Astrocyte (in vitro differentiated cells and primary cell): ENCODE measurements around the gene AMACR. TPM values are rescaled to one million over a fixed set of nuclear protein-coding genes. Genes with fewer than 3 reads are reported as not detected.
A peak's percentile ranks its signal among the peaks of the same experiment; 100 is the strongest.

Experiments
- DNase-seq: peaks from one replicate; pipeline ENCODE4 v3.0.0-alpha.2; 2010; ENCODE audit warnings: low read depth
- FAIRE-seq: peaks from 2 replicates; lab custom pipeline; 2011; peaks lifted over from hg19 to GRCh38; lab: Jason Lieb, UNC
- H2AFZ ChIP-seq: 2 replicates; pipeline ENCODE4 v1.6.0; 2012; ENCODE audit warnings: low read depth, low read length, inconsistent platforms
- H3K27ac ChIP-seq: 2 replicates; pipeline ENCODE4 v1.5.1; 2011; ENCODE audit warnings: low read depth, low read length, inconsistent platforms
- H3K27me3 ChIP-seq: 2 replicates; pipeline ENCODE4 v1.6.0; 2011; ENCODE audit warnings: low read length, inconsistent platforms; ENCODE audit not compliant: insufficient read depth
- H3K36me3 ChIP-seq: 2 replicates; pipeline ENCODE4 v1.5.1; 2011; ENCODE audit warnings: low read length, inconsistent platforms; ENCODE audit not compliant: insufficient read depth
- H3K4me1 ChIP-seq: 2 replicates; pipeline ENCODE4 v1.5.1; 2011; ENCODE audit warnings: low read length, inconsistent platforms; ENCODE audit not compliant: insufficient read depth
- H3K4me2 ChIP-seq: 2 replicates; pipeline ENCODE4 v1.6.0; 2012; ENCODE audit warnings: low read length, inconsistent platforms
- H3K4me3 ChIP-seq: 2 replicates; pipeline ENCODE4 v1.5.1; 2011; ENCODE audit warnings: low read depth, mild to moderate bottlenecking, low read length, inconsistent platforms; ENCODE audit not compliant: insufficient read depth
- H3K79me2 ChIP-seq: 2 replicates; pipeline ENCODE4 v1.6.0; 2012; ENCODE audit warnings: mild to moderate bottlenecking, low read length, inconsistent platforms; ENCODE audit not compliant: insufficient read depth
- H3K9ac ChIP-seq: 2 replicates; pipeline ENCODE4 v1.6.0; 2012; ENCODE audit warnings: mild to moderate bottlenecking, low read length, inconsistent platforms
- H3K9me3 ChIP-seq: 2 replicates; pipeline ENCODE4 v1.5.1; 2012; ENCODE audit warnings: low read depth, mild to moderate bottlenecking, low read length, inconsistent platforms; ENCODE audit not compliant: insufficient read depth
- H4K20me1 ChIP-seq: 2 replicates; pipeline ENCODE4 v1.6.0; 2012; ENCODE audit warnings: low read length, inconsistent platforms; ENCODE audit not compliant: insufficient read depth
- H3K27ac Mint-ChIP-seq: one replicate; pipeline ENCODE4 v1.8.0; 2021; ENCODE audit warnings: mild to moderate bottlenecking, mixed read lengths; ENCODE audit not compliant: unreplicated experiment
- H3K27me3 Mint-ChIP-seq: one replicate; pipeline ENCODE4 v1.8.0; 2021; ENCODE audit warnings: low read depth, mixed read lengths; ENCODE audit not compliant: unreplicated experiment
- H3K36me3 Mint-ChIP-seq: one replicate; pipeline ENCODE4 v1.8.0; 2021; ENCODE audit warnings: low read depth, mixed read lengths; ENCODE audit not compliant: unreplicated experiment
- H3K4me1 Mint-ChIP-seq: one replicate; pipeline ENCODE4 v1.8.0; 2021; ENCODE audit warnings: low read depth, mixed read lengths; ENCODE audit not compliant: unreplicated experiment
- H3K4me3 Mint-ChIP-seq: one replicate; pipeline ENCODE4 v1.8.0; 2021; ENCODE audit warnings: mild to moderate bottlenecking, moderate library complexity, mixed read lengths; ENCODE audit not compliant: unreplicated experiment
- H3K9me3 Mint-ChIP-seq: one replicate; pipeline ENCODE4 v1.8.0; 2021; ENCODE audit warnings: mild to moderate bottlenecking, mixed read lengths; ENCODE audit not compliant: unreplicated experiment
- CTCF ChIP-seq: IDR thresholded peaks from 2 replicates; pipeline ENCODE4 v1.5.1; 2011; ENCODE audit warnings: low read depth, mild to moderate bottlenecking, inconsistent platforms, low read length, moderate library complexity; ENCODE audit not compliant: insufficient read depth
- EZH2 ChIP-seq: IDR thresholded peaks from 2 replicates; pipeline ENCODE4 v1.6.1; 2012; ENCODE audit warnings: mild to moderate bottlenecking, low read length, inconsistent platforms; ENCODE audit not compliant: insufficient read depth
- total RNA-seq: library from RNA; stranded (reverse); gene quantifications from 2 replicates; pipeline ENCODE4 v1.2.1, GENCODE V29; 2021

AMACR gene
- total RNA-seq, 1 donor from 2014 or later: 13.4 TPM

- Mint-ChIP-seq H3K36me3 (peaks cover 1% of the 10 kb centered on the region), H3K9me3 (no peaks in the 10 kb centered on the region), H3K4me1 (no peaks in the 10 kb centered on the region), H3K27ac (no peak overlapping the region), H3K27me3 (peaks cover 8% of the 10 kb centered on the region), H3K4me3 (no peak overlapping the region)
- no peaks in the 10 kb centered on the region for H3K27me3 ChIP-seq
- H3K27ac ChIP-seq: no peak overlapping the region
- no peaks in the 10 kb centered on the region for H3K36me3 ChIP-seq
- TF ChIP-seq EZH2 (no peak), CTCF (no peak)
- no peak overlapping the region for H2AFZ ChIP-seq
- H3K4me2 ChIP-seq: no peak overlapping the region
- H3K9me3 ChIP-seq: no peaks in the 10 kb centered on the region
- no peak for DNase-seq
- no peak for FAIRE-seq
- H3K4me3 ChIP-seq: no peak overlapping the region
- H3K9ac ChIP-seq: no peak overlapping the region
- no peaks in the 10 kb centered on the region for H4K20me1 ChIP-seq
- no peaks in the 10 kb centered on the region for H3K79me2 ChIP-seq
- no peaks in the 10 kb centered on the region for H3K4me1 ChIP-seq
Measured at GRCh38 chr5:33973271-33973670, 34.6 kb downstream of the AMACR start.

- peaks cover 2% of the 10 kb centered on the region for H3K4me1 Mint-ChIP-seq
- no peak for FAIRE-seq
- Histone ChIP-seq H3K4me2 (no peak overlapping the region), H3K9ac (no peak overlapping the region), H4K20me1 (no peaks in the 10 kb centered on the region), H3K4me1 (no peaks in the 10 kb centered on the region), H3K27ac (no peak overlapping the region), H3K27me3 (no peaks in the 10 kb centered on the region), H2AFZ (peak overlapping the region; percentile 60), H3K36me3 (no peaks in the 10 kb centered on the region), H3K4me3 (no peak overlapping the region), H3K79me2 (no peaks in the 10 kb centered on the region), H3K9me3 (no peaks in the 10 kb centered on the region)
- peak; percentile 96 for TF ChIP-seq CTCF
- TF ChIP-seq EZH2: no peak
- peaks cover 4% of the 10 kb centered on the region for H3K27me3 Mint-ChIP-seq
- no peak overlapping the region for H3K27ac Mint-ChIP-seq
- H3K36me3 Mint-ChIP-seq: no peaks in the 10 kb centered on the region
- H3K4me3 Mint-ChIP-seq: no peak overlapping the region
- DNase-seq: peak; percentile 32
- H3K9me3 Mint-ChIP-seq: no peaks in the 10 kb centered on the region
Measured at GRCh38 chr5:33969572-33970452, 38.0 kb downstream of the AMACR start.
